GM12878 (cell line): ENCODE data around the gene MRPS25. TPM values are rescaled to one million over a fixed set of nuclear protein-coding genes. Genes with fewer than 3 reads are reported as not detected.

Experiments
- ATAC-seq: fragments of 200-7000 bp; cut with Tn5 transposase; 3 replicates; pipeline ENCODE4 v1.9.1; 2020; ENCODE audit warnings: mild to moderate bottlenecking, moderate library complexity
- BruUV-seq: library from RNA; stranded (reverse); fragments of 400-500 nt; replicated peaks from 2 replicates; lab custom pipeline; 2021; lab: Mats Ljungman, UMichigan
- CTCF ChIA-PET: fragments of 300-600 bp; sonication (Branson Sonifier 250); formaldehyde crosslinking; extraction: SDS; loops from one replicate; lab custom pipeline; 2021; ENCODE audit warnings: inconsistent platforms; lab: Yijun Ruan, JAX
- POLR2A ChIA-PET: fragments of 350-600 bp; formaldehyde crosslinking; extraction: SDS; loops from one replicate; lab custom pipeline; 2021; ENCODE audit warnings: inconsistent platforms; lab: Charles Lee
- RAD21 ChIA-PET: fragments of 300-600 bp; sonication (Branson Sonifier 250); formaldehyde crosslinking; loops from one replicate; lab custom pipeline; 2023; ENCODE audit warnings: antibody characterized with exemption; ENCODE audit not compliant: unreplicated experiment; lab: Charles Lee
- SMC1A ChIA-PET: fragments of 300-600 bp; sonication (Branson Sonifier 250); formaldehyde crosslinking; loops from one replicate; lab custom pipeline; 2023; ENCODE audit not compliant: unreplicated experiment, uncharacterized antibody; lab: Charles Lee
- DNase-seq: peaks from one replicate; pipeline ENCODE4 v3.0.0-alpha.2; 2011; ENCODE audit warnings: low read depth, low spot score
- FAIRE-seq: peaks from 3 replicates; lab custom pipeline; 2011; peaks lifted over from hg19 to GRCh38; lab: Jason Lieb, UNC
- H2AFZ ChIP-seq: 2 replicates; pipeline ENCODE4 v1.6.0; 2011; ENCODE audit warnings: low read depth, low read length, control low read depth; ENCODE audit not compliant: control insufficient read depth
- H3K27ac ChIP-seq: 2 replicates; pipeline ENCODE4 v1.5.1; 2011; ENCODE audit warnings: control low read depth; ENCODE audit not compliant: control insufficient read depth, insufficient read depth
- H3K27me3 ChIP-seq, 2 experiments: replicated peaks in 1 of 2; 2 replicates each; pipeline versions ENCODE4 v1.6.0 to v1.6.1; 2011; ENCODE audit warnings: low read length in 1 of 2; ENCODE audit not compliant: control insufficient read depth in 2 of 2, insufficient read depth in 2 of 2
- H3K36me3 ChIP-seq, 2 experiments: 2 replicates each; pipeline ENCODE4 v1.5.1; 2011; ENCODE audit warnings: low read length in 1 of 2; ENCODE audit not compliant: control insufficient read depth in 2 of 2, insufficient read depth in 2 of 2
- H3K4me1 ChIP-seq: 2 replicates; pipeline ENCODE4 v1.6.1; 2011; ENCODE audit warnings: mild to moderate bottlenecking, low read length, moderate library complexity, mixed read lengths; ENCODE audit not compliant: control insufficient read depth, insufficient read depth
- H3K4me2 ChIP-seq: 2 replicates; pipeline ENCODE4 v1.6.0; 2011; ENCODE audit warnings: control low read depth; ENCODE audit not compliant: control insufficient read depth, insufficient read depth
- H3K4me3 ChIP-seq: fragments of 200-600 bp; sonication (generic); 2 replicates; pipeline ENCODE4 v1.5.1; 2016
- H3K79me2 ChIP-seq: 2 replicates; pipeline ENCODE4 v1.6.0; 2011; ENCODE audit warnings: low read length; ENCODE audit not compliant: control insufficient read depth, insufficient read depth
- H3K9ac ChIP-seq: 2 replicates; pipeline ENCODE4 v1.8.0; 2011; ENCODE audit warnings: low read length, control low read depth, mixed read lengths; ENCODE audit not compliant: control insufficient read depth, insufficient read depth
- H3K9me3 ChIP-seq: replicated peaks from 3 replicates; pipeline ENCODE4 v1.5.1; 2011; ENCODE audit warnings: mild to moderate bottlenecking, low read length; ENCODE audit not compliant: control insufficient read depth, insufficient read depth
- H4K20me1 ChIP-seq: 2 replicates; pipeline ENCODE4 v1.6.0; 2011; ENCODE audit not compliant: control insufficient read depth, insufficient read depth
- BHLHE40 ChIP-seq, 2 experiments: fragments of 450-650 bp in 1 of 2; IDR thresholded peaks; 2 replicates each; pipeline ENCODE4 v1.6.1; 2011 to 2017; ENCODE audit warnings: low read depth in 2 of 2, borderline replicate concordance in 1 of 2, improper control_type of control experiment in 1 of 2, low read length in 1 of 2, mild to moderate bottlenecking in 1 of 2
- BMI1 ChIP-seq: fragments of 450-650 bp; IDR thresholded peaks from 2 replicates; pipeline ENCODE4 v1.6.1; 2016; ENCODE audit warnings: mild to moderate bottlenecking, moderate library complexity, borderline replicate concordance
- KLF5 ChIP-seq: fragments of 450-650 bp; IDR thresholded peaks from 2 replicates; pipeline ENCODE4 v1.6.1; 2014; ENCODE audit warnings: mild to moderate bottlenecking; ENCODE audit not compliant: partially characterized antibody
- MXI1 ChIP-seq: fragments of 150-350 bp; IDR thresholded peaks from 2 replicates; pipeline ENCODE4 v1.6.1; 2011; ENCODE audit warnings: low read depth, mild to moderate bottlenecking, inconsistent platforms, low read length, improper control_type of control experiment
- NFYB ChIP-seq: IDR thresholded peaks from 2 replicates; pipeline ENCODE4 v1.6.1; 2011; ENCODE audit warnings: low read depth, mild to moderate bottlenecking, low read length, improper control_type of control experiment, moderate library complexity; ENCODE audit not compliant: insufficient read depth
- PML ChIP-seq: IDR thresholded peaks from 2 replicates; pipeline ENCODE4 v1.6.1; 2012; ENCODE audit warnings: low read length, inconsistent platforms
- RAD51 ChIP-seq: fragments of 450-650 bp; IDR thresholded peaks from 2 replicates; pipeline ENCODE4 v1.6.1; 2016; ENCODE audit warnings: moderate library complexity, mild to moderate bottlenecking, inconsistent platforms
- RCOR1 ChIP-seq: conservative IDR thresholded peaks from 2 replicates; pipeline ENCODE4 v1.6.1; 2012; ENCODE audit warnings: low read depth, low read length, improper control_type of control experiment
- RELA ChIP-seq: fragments of 450-650 bp; IDR thresholded peaks from 2 replicates; pipeline ENCODE4 v1.8.0; 2014; ENCODE audit warnings: borderline replicate concordance; ENCODE audit not compliant: partially characterized antibody
- SMAD1 ChIP-seq: fragments of 450-650 bp; IDR thresholded peaks from 2 replicates; pipeline ENCODE4 v1.6.1; 2018; ENCODE audit warnings: mild to moderate bottlenecking, low read depth; ENCODE audit not compliant: partially characterized antibody
- SMAD5 ChIP-seq: IDR thresholded peaks from 2 replicates; pipeline ENCODE4 v1.6.1; 2016; ENCODE audit warnings: antibody characterized with exemption, low read depth
- SMARCA5 ChIP-seq: fragments of 450-650 bp; IDR thresholded peaks from 2 replicates; pipeline ENCODE4 v1.6.1; 2017; ENCODE audit warnings: mild to moderate bottlenecking
- TAF1 ChIP-seq: IDR thresholded peaks from 2 replicates; pipeline ENCODE4 v1.6.1; 2011; ENCODE audit warnings: mild to moderate bottlenecking, low read depth, low read length, borderline replicate concordance
- ZBTB4 ChIP-seq: fragments of 450-650 bp; formaldehyde crosslinking; IDR thresholded peaks from 2 replicates; pipeline ENCODE4 v1.4.0; 2022; ENCODE audit warnings: mild to moderate bottlenecking, moderate library complexity
- WGBS: methylation state at CpG from one replicate; pipeline ENCODE4 v1.1.6; 2016; ENCODE audit warnings: low lambda C conversion rate; ENCODE audit not compliant: insufficient replicate concordance, insufficient coverage; ENCODE audit errors: missing lambda C conversion rate; 5-methylcytosine and 5-hydroxymethylcytosine counted together
- in situ Hi-C: fragments of 300-500 bp; cut with MboI; formaldehyde crosslinking; loops from 9 replicates; pipeline ENCODE4 v1.14.3; 2018; ENCODE audit warnings: mixed read lengths
- intact Hi-C: fragments of 100-400 bp; cut with micrococcal nuclease; formaldehyde crosslinking; loops from one replicate; pipeline ENCODE4 v1.14.2; 2022; ENCODE audit not compliant: unreplicated experiment
- polyA plus RNA-seq, 11 experiments: library from polyadenylated mRNA; depleted of rRNA in 4 of 11; unstranded in 6 of 11; stranded (reverse) in 5 of 11; fragments of >200 nt; fragmentation: Nextera tagmentation in 4 of 11; fragmentation: Illumina TruSeq in 1 of 11; extraction: Ambion mirVana in 4 of 11; extraction: Trizol in 1 of 11; gene quantifications; 1 replicate in 1 of 11; 2 replicates in 10 of 11; pipeline versions ENCODE4 v1.2.1 to v1.2.3, GENCODE V29; 2011 to 2016; ENCODE audit warnings: inconsistent platforms in 2 of 11, missing spikeins in 2 of 11, low read depth in 1 of 11
- total RNA-seq, 4 experiments: library from RNA; depleted of rRNA in 3 of 4; stranded (reverse); fragments of >200 nt in 3 of 4; fragmentation: Illumina TruSeq in 1 of 4; extraction: Trizol in 1 of 4; gene quantifications; 2 replicates each; pipeline versions ENCODE4 v1.2.1 to v1.2.3, GENCODE V29; 2013 to 2021
- TF ChIP-seq, protein P1 (sequence below): fragments of 450-650 bp; IDR thresholded peaks from 2 replicates; pipeline ENCODE4 v1.6.1; 2014; ENCODE audit warnings: mild to moderate bottlenecking

Gene MRPS25
- total and polyA plus RNA-seq, 10 of the 15 experiments (the other 5 are each of a cell fraction or from before 2014, with no cell fraction given) = 17.0 to 114 (median 62.2) TPM

DNA sequence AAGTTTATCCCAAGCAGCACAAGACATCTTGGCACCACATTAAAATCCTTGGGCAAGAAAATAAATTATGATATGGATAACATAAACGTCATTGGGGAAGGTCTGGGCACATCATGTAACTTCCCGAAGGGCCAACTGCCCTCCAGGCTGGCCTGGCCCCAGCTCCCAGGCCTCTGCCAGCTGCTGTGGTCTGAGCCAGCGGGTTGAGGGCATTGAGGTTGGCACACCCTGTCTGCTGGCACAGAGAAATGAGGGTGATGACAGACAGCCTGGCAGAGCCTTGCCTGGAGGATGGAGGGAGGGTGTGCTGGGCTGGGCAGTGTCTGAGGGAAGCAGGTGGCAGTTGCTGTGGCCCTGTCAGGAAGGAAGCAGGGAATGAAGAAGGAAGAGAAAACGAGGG lies 37.1 kb upstream of the MRPS25 start (continued):
- no peak for TF ChIP-seq ZBTB4 (CRISPR knock-in tag)
- TF ChIP-seq, protein P1, sequence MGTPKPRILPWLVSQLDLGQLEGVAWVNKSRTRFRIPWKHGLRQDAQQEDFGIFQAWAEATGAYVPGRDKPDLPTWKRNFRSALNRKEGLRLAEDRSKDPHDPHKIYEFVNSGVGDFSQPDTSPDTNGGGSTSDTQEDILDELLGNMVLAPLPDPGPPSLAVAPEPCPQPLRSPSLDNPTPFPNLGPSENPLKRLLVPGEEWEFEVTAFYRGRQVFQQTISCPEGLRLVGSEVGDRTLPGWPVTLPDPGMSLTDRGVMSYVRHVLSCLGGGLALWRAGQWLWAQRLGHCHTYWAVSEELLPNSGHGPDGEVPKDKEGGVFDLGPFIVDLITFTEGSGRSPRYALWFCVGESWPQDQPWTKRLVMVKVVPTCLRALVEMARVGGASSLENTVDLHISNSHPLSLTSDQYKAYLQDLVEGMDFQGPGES = no peak
- TF ChIP-seq KLF5 = no peak
- no peak for TF ChIP-seq SMAD5

- ChIA-PET RAD21 (interaction anchor here (0.6 to 1.3 kb wide), 8 partner anchors 9 to 334 kb away, joined by 3 to 5 read pairs (median 4); partner anchors contain the start of gene NR2C2), POLR2A (interaction anchor here (0.5 to 2.2 kb wide), 6 partner anchors 9 to 320 kb away, joined by 3 to 16 read pairs (median 4); partner anchors contain the start of genes CAPN7 and MRPS25), CTCF (interaction anchor here (1.0 to 5.1 kb wide), 5 partner anchors 10 to 110 kb away, joined by 3 to 31 read pairs (median 6); partner anchors contain the start of gene MRPS25), SMC1A (interaction anchor here (0.6 to 2.2 kb wide), 4 partner anchors 34 to 106 kb away, joined by 3 to 11 read pairs (median 4); partner anchors contain the start of genes CAPN7 and MRPS25)
- Histone ChIP-seq H3K4me1 (peaks cover 8% of the 10 kb centered on the region), H3K36me3 (peaks cover 1 to 13% of the 10 kb centered on the region in 2 experiments; a peak in 2 of 4 replicates), H4K20me1 (no peaks in the 10 kb centered on the region), H3K27me3 (no peaks in the 10 kb centered on the region), H3K79me2 (peaks cover 13% of the 10 kb centered on the region), H2AFZ (peak overlapping the region; percentile 100), H3K4me2 (peak overlapping the region; percentile 94), H3K27ac (peak overlapping the region; percentile 69), H3K9me3 (no peaks in the 10 kb centered on the region), H3K4me3 (peak overlapping the region; percentile 98), H3K9ac (peak overlapping the region; percentile 85)
- 27% methylated on average over 19 of the region's 19 CpGs for WGBS
- peak; percentile 48 for ATAC-seq
- TSS peak; percentile 98 for BruUV-seq
- in situ Hi-C loops (no loop called here), intact Hi-C loops (loop anchor here (1.0 to 2.0 kb wide), 2 partner anchors 49 to 174 kb away; no protein-coding TSS in a partner anchor)
- no peak for FAIRE-seq
- DNase-seq = no peak
- TF ChIP-seq SMARCA5 (0 out of 2 replicates have a peak, but pooled peaks have one; percentile 23), NFYB (peak; percentile 46; the same call in 1 of the 2 replicates), BHLHE40 (IDR thresholded peaks at IDR 0.05; ENCODE audit: borderline replicate concordance in 1 of 2, low read depth in 2 of 2, low read length in 1 of 2) (0 out of 4 replicates have a peak, but pooled peaks of 1 of the 2 experiments have one; percentile 27), RAD51 (peak; percentile 85), RELA (no peak), PML (peak; percentile 81; the same call in 1 of the 2 replicates), MXI1 (no peak), BMI1 (0 out of 2 replicates have a peak, but pooled peaks have one; percentile 13), RCOR1 (0 out of 2 replicates have a peak, but pooled peaks have one; percentile 44), TAF1 (no peak), SMAD1 (peak; percentile 35)
These were observed 34.4 kb upstream of the MRPS25 start for GRCh38 chr3:15099364-15100098.
